Kidney epithelial cell (primary cell): ENCODE measurements around the gene BCL7A. TPM values are rescaled to one million over a fixed set of nuclear protein-coding genes. Genes with fewer than 3 reads are reported as not detected.
A peak's percentile ranks its signal among the peaks of the same experiment; 100 is the strongest.

Experiments
- DNase-seq: peaks from one replicate; pipeline ENCODE4 v3.0.0-alpha.2; 2010; ENCODE audit warnings: low read depth
- H3K27me3 ChIP-seq: 2 replicates; pipeline ENCODE4 v1.6.0; 2011; ENCODE audit warnings: low read length; ENCODE audit not compliant: control insufficient read depth, insufficient read depth
- H3K36me3 ChIP-seq: 2 replicates; pipeline ENCODE4 v1.5.1; 2011; ENCODE audit warnings: low read length; ENCODE audit not compliant: control insufficient read depth, insufficient read depth
- H3K4me3 ChIP-seq: 2 replicates; pipeline ENCODE4 v1.5.1; 2011; ENCODE audit warnings: low read depth, mild to moderate bottlenecking, control low read depth, low read length
- total RNA-seq: library from RNA; depleted of rRNA; stranded (reverse); fragments of >200 nt; gene quantifications from 2 replicates; pipeline ENCODE4 v1.2.3, GENCODE V29; 2015
- TF ChIP-seq, protein P1 (sequence below): IDR thresholded peaks from 2 replicates; pipeline ENCODE4 v1.5.1; 2011; ENCODE audit warnings: mild to moderate bottlenecking, moderate library complexity, low read length, control low read depth, inconsistent platforms; ENCODE audit not compliant: insufficient read depth, poor library complexity, severe bottlenecking

The BCL7A gene
- total RNA-seq, 1 donor from 2014 or later = 23.8 TPM

DNA sequence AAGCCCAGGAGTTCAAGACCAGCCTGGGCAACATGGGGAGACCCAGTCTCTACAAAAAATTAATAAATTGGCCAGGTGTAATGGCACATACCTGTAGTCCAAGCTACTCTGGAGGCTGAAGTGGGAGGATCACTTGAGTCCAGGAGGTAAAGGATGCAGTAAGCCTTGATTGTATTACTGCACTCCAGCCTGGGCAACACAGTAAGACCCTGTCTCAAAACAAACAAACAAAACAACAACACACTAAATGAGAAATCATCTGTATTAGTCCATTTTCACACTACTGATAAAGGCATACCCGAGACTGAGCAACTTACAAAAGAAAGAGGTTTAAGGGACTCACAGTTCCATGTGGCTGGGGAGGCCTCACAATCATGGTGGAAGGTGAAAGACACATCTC lies 52.1 kb downstream of the BCL7A start:
- no peaks in the 10 kb centered on the region for H3K36me3 ChIP-seq
- no peak for DNase-seq
- TF ChIP-seq, protein P1, sequence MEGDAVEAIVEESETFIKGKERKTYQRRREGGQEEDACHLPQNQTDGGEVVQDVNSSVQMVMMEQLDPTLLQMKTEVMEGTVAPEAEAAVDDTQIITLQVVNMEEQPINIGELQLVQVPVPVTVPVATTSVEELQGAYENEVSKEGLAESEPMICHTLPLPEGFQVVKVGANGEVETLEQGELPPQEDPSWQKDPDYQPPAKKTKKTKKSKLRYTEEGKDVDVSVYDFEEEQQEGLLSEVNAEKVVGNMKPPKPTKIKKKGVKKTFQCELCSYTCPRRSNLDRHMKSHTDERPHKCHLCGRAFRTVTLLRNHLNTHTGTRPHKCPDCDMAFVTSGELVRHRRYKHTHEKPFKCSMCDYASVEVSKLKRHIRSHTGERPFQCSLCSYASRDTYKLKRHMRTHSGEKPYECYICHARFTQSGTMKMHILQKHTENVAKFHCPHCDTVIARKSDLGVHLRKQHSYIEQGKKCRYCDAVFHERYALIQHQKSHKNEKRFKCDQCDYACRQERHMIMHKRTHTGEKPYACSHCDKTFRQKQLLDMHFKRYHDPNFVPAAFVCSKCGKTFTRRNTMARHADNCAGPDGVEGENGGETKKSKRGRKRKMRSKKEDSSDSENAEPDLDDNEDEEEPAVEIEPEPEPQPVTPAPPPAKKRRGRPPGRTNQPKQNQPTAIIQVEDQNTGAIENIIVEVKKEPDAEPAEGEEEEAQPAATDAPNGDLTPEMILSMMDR = no peak

DNA sequence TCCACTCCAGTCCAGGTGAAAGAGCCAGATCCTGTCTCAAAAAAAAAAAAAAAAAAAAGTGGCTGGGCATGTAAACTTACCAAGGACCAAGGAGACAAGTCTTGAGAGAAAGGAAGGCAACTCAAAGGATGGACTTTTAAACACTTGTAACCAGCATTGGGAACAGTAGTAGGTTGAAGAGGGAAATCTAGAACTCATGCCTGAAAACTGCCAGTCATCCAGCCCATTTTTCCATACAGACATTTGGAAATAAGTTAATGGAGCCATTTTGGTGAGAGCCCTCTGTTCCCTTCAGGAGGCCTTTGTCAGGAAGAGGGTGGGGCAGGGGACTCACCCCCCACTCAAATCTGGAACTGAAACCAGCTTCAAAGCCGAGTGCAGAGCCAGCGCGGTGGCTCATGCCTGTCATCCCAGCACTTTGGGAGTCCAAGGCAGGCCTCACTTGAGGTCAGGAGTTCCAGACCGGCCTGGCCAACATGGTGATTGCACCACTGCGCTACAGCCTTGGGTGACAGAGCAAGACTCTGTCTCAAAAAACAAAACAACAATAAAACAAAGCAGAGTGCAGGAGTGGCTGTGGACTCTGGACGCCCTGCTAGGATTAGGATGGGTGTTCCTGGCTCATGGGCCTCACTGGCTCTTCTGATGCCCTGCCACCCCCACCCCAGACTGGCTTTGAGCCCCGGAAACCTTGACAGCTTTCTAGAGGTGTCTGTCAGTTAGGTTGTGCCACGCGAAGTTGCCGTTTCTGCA lies 55.2 kb downstream of the BCL7A start:
- no peak for DNase-seq
- no peak overlapping the region for H3K4me3 ChIP-seq
- H3K27me3 ChIP-seq = no peaks in the 10 kb centered on the region
- TF ChIP-seq, protein P1 = no peak
- H3K36me3 ChIP-seq = no peaks in the 10 kb centered on the region

More for the DNA sequence above, 52.1 kb downstream of the BCL7A start:
- H3K4me3 ChIP-seq = no peak overlapping the region
- no peaks in the 10 kb centered on the region for H3K27me3 ChIP-seq

DNA sequence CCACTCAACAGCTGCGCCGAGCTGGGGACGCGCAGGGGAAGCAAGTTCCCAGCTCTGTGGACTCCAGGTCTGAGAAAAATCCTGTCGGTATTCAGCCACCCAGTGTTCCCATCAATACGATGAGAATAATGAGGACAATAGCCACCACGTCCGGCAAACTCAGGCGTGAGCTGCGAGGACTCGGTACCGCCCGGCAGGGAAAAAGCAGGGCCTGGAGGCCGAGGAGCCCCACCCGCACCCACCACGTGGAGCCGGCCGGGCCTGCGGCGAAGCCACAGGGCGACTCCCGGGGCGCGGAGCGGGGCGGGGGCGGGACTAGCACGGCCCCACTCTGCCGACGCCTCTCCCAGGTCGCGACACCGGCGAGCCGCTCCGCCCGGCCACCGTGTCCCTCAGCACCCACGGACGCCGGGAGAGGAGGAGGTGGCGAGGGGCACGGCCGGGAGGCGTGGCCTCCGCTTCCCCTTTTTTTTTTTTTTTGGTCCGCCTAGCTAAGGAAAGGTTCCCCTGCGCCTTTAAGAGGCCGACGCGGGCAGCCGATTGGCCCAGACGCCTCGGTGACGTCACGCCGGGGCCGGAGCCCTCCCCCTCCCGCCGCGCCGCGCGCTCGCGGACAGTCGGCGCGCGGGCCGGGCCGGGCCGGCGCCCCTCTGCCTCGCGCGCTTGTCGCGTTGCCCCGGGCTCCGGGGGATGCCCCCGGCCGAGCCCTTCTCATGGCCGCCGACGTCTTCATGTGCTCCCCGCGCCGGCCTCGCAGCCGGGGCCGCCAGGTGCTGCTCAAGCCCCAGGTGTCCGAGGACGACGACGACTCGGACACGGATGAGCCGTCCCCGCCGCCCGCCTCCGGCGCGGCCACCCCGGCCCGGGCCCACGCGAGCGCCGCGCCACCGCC lies 56.7 kb downstream of the BCL7A start, which contains the start of gene MLXIP:
Gene MLXIP (plus strand): TSS at position 616 of the 892 bp plus-strand sequence. CDS start 98 bp downstream, at position 714.
- Histone ChIP-seq H3K36me3 (no peaks in the 10 kb centered on the region), H3K4me3 (peak within 1 kb of the TSS; percentile 78), H3K27me3 (no peaks in the 10 kb centered on the region)
- TF ChIP-seq, protein P1 = no peak
- DNase-seq = no peak

DNA sequence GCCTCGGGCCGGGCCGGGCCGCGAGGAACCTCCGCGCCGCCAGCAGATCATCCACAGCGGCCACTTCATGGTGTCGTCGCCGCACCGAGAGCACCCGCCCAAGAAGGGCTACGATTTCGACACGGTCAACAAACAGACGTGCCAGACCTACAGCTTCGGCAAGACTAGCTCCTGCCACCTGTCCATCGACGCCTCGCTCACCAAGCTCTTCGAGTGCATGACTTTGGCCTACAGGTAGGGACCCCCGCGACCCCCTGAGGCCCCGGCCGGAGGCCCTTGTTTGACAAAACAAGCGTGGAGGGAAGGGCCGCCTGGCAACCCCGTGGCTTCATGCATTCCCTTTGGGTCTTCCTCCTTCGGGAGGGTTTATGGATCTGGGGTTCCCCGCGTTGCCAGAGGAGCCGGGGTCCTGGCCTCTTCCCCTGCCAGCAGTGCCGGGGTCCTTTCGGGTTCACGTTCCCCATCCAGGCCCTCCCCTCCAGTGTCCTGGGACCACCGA lies 57.4 kb downstream of the BCL7A start:
- DNase-seq = no peak

DNA sequence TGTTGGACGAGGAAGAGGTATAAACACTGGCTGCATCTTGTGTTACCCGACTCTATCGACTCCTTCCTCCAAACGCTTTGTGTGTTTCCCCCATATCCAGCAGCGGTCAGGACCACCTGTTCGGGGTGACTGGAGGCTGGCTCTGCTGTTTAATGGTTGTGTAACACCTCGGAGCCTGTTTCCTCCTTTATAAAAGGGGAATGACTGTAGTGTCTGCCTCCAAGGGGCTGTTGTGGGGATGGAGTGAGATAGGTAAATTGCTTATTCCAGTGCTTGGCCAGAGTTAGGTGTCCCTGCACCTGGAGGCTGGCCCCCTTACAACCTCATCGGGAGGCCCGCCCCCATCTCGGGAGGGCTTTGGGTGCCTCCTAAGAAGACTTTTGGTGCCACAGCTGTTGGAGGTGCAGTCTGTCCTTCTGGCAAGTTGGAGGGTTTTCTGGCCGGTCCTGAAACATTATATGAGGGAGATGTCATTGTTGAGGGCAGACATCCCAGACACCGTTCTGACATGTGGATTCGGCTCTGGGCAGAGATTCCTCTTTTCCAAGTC lies 57.9 kb downstream of the BCL7A start:
- Histone ChIP-seq H3K27me3 (no peaks in the 10 kb centered on the region), H3K4me3 (peak overlapping the region; percentile 78), H3K36me3 (no peaks in the 10 kb centered on the region)
- TF ChIP-seq, protein P1 = no peak
- no peak for DNase-seq

More for the DNA sequence above, 57.4 kb downstream of the BCL7A start:
- Histone ChIP-seq H3K4me3 (peak overlapping the region; percentile 78), H3K27me3 (no peaks in the 10 kb centered on the region), H3K36me3 (no peaks in the 10 kb centered on the region)
- TF ChIP-seq, protein P1 = no peak
